ENCODE measurements around the gene SMARCAD1. TPM values are rescaled to one million over a fixed set of nuclear protein-coding genes. Genes with fewer than 3 reads are reported as not detected.

The SMARCAD1 gene
- total RNA-seq (2011; cell fraction: chromatin; rRNA removed; ENCODE audit: low replicate concordance): 29.6 and 109 TPM in 2 replicates
- total RNA-seq (2011; cell fraction: nucleolus; rRNA removed): 10.7 and 17.6 TPM in 2 replicates
- 28.3 and 32.7 TPM in 2 replicates for total RNA-seq (2011; cell fraction: nucleoplasm; rRNA removed)
- total RNA-seq (2014; rRNA removed): 24.3 and 26.0 TPM in 2 replicates
- total RNA-seq (2014; rRNA removed; fragmentation: Illumina TruSeq; extraction: Trizol): 52.2 and 58.5 TPM in 2 replicates
- 37.4 and 41.0 TPM in 2 replicates for total RNA-seq (2015; rRNA removed; fragmentation: Illumina TruSeq; extraction: Trizol)
- 33.9 and 34.6 TPM in 2 replicates for total RNA-seq (2021)
- polyA plus RNA-seq (2011; rRNA removed): 29.7 and 43.6 TPM in 2 replicates
- polyA plus RNA-seq (2011; cell fraction: cytosol; rRNA removed): 5.8 and 13.2 TPM in 2 replicates
- polyA plus RNA-seq (2011; cell fraction: nucleus; rRNA removed): 41.0 and 54.1 TPM in 2 replicates
- 18.0 and 19.7 TPM in 2 replicates for polyA plus RNA-seq (2012)
- polyA plus RNA-seq (2014; fragmentation: Illumina TruSeq; extraction: Trizol): 34.6 and 39.3 TPM in 2 replicates
- 10 to 100 TPM; 11.2 to 20.1 TPM for polyA plus RNA-seq (2014; fragmentation: Nextera tagmentation; extraction: Ambion mirVana)
- 23.9 and 24.8 TPM in 2 replicates for polyA plus RNA-seq (2014; rRNA removed)
- 83.1 and 84.7 TPM in 2 replicates for polyA minus RNA-seq (2011; rRNA and poly(A)+ RNA removed)
- 13.7 and 22.9 TPM in 2 replicates for polyA minus RNA-seq (2011; cell fraction: cytosol; rRNA and poly(A)+ RNA removed)
- polyA minus RNA-seq (2011; cell fraction: nucleus; rRNA and poly(A)+ RNA removed): 50.9 and 77.9 TPM in 2 replicates
- Bru-seq, nascent RNA: percentile 86 among the genes with signal in this experiment
- BruChase-seq, experiment 1, labeled RNA remaining after a 2-hour chase: percentile 91 among the genes with signal in this experiment
- BruChase-seq, experiment 2, labeled RNA remaining after a 6-hour chase: percentile 90 among the genes with signal in this experiment
- long read RNA-seq, experiment 1, full-length matches to known transcripts: 33 of 76 reads
- long read RNA-seq, experiment 1, partial matches to known transcripts: 9 of 76 reads
- long read RNA-seq, experiment 1, other reads (novel, unspliced or antisense): 34 of 76 reads
- long read RNA-seq, experiment 2, partial matches to known transcripts: 1 of 23 reads
- long read RNA-seq, experiment 2, other reads (novel, unspliced or antisense): 22 of 23 reads
- long read RNA-seq, experiment 3, partial matches to known transcripts: 12 of 13 reads
- long read RNA-seq, experiment 3, other reads (novel, unspliced or antisense): 1 of 13 reads

- no TSS peak for BruUV-seq (replicated peaks)
- H3K27me3 ChIP-seq (ENCODE audit: control insufficient read depth in 2 of 2, insufficient read depth in 2 of 2, low read length in 2 of 2): no peaks in the 10 kb centered on the region
- peaks cover 37% of the 10 kb centered on the region for H3K36me3 ChIP-seq (ENCODE audit: control insufficient read depth, insufficient read depth, low read length)
- H3K9me3 ChIP-seq (replicated peaks; ENCODE audit: control insufficient read depth, insufficient read depth, low read depth, low read length): no peaks in the 10 kb centered on the region; the same call in 1 of the 2 replicates
- H3K27ac ChIP-seq (ENCODE audit: extremely low read depth, low read depth, low read length): peak within 1 kb of the TSS; percentile 93
- DNase-seq (ENCODE audit: extremely low read depth in 1 of 4, low spot score in 3 of 4): peak; percentile 79 to 98 (median 82)
- H3K79me2 ChIP-seq (ENCODE audit: control insufficient read depth, insufficient read depth, low read length): peaks cover 41% of the 10 kb centered on the region
- H3K4me1 ChIP-seq (replicated peaks in 1 of 2; ENCODE audit: control insufficient read depth in 2 of 2, insufficient read depth in 2 of 2, low read length in 2 of 2): peaks cover 0 to 7% of the 10 kb centered on the region in 2 experiments; a peak in 1 of 5 replicates
- H3K4me2 ChIP-seq (ENCODE audit: insufficient read depth, low read length): peak within 1 kb of the TSS; percentile 90
- ChIA-PET CTCF (ENCODE audit: low intra/inter-chr PET ratio) (no interaction called here), POLR2A (interaction anchor here (0.6 to 1.7 kb wide), 6 partner anchors 12 to 136 kb away, joined by 3 to 6 read pairs (median 4); no protein-coding TSS in a partner anchor)
- peak; percentile 99 for FAIRE-seq
- H2AFZ ChIP-seq (ENCODE audit: low read depth, low read length): peak within 1 kb of the TSS; percentile 98
- no peaks in the 10 kb centered on the region for H3K9me1 ChIP-seq (ENCODE audit: control insufficient read depth, insufficient read depth, low read length)
- in situ Hi-C loops (cut with MboI): no loop called here
- peak within 1 kb of the TSS; percentile 92 to 94 for H3K9ac ChIP-seq (ENCODE audit: insufficient read depth in 1 of 2, low read depth in 2 of 2, low read length in 2 of 2)
- ATAC-seq: peak; percentile 94
- no peaks in the 10 kb centered on the region for H4K20me1 ChIP-seq (replicated peaks; ENCODE audit: control insufficient read depth, insufficient read depth, low read length)
- peak within 1 kb of the TSS; percentile 93 for H3K4me3 ChIP-seq
- intact Hi-C loops (cut with micrococcal nuclease): no loop called here
- under 1% methylated on average over 55 of the region's 57 CpGs for WGBS (ENCODE audit: insufficient coverage, low coverage, missing lambda C conversion rate)
- TF ChIP-seq ZFP91 (CRISPR knock-in tag; IDR thresholded peaks at IDR 0.05) (no peak), ZNF277 (CRISPR knock-in tag; IDR thresholded peaks at IDR 0.05; ENCODE audit: borderline replicate concordance) (no peak), PATZ1 (CRISPR knock-in tag; IDR thresholded peaks at IDR 0.05; ENCODE audit: borderline replicate concordance) (no peak), ZBTB17 (CRISPR knock-in tag; IDR thresholded peaks at IDR 0.05) (no peak), HCFC1 (IDR thresholded peaks at IDR 0.05; ENCODE audit: low read depth, low read length) (peak; percentile 72), POLR2A (conservative IDR thresholded peaks at IDR 0.05) (peak; percentile 93), YBX1 (IDR thresholded peaks at IDR 0.05) (no peak), MBD1 (CRISPR knock-in tag; IDR thresholded peaks at IDR 0.05) (no peak), E2F3 (CRISPR knock-in tag; IDR thresholded peaks at IDR 0.05) (no peak), FOXP1 (CRISPR knock-in tag; IDR thresholded peaks at IDR 0.05) (no peak)
These were observed at the start of gene SMARCAD1 for GRCh38 chr4:94207469-94208224. Gene SMARCAD1 (plus strand): TSS chr4:94207865. CDS start chr4:94208395, 530 bp downstream.

Data from K562 (cell line).